Left kidney (tissue), 2 donors: Measurements from ENCODE around the gene PAF1. TPM values are rescaled to one million over a fixed set of nuclear protein-coding genes. Genes with fewer than 3 reads are reported as not detected.
A peak's percentile ranks its signal among the peaks of the same experiment; 100 is the strongest.
"Not testable (repeated sequence)": the region's sequence is repeated elsewhere in the genome, so short reads cannot be mapped to it uniquely, and the experiment has no call there.

Source experiments
- DNase-seq: peaks from one replicate; pipeline ENCODE4 v3.0.0-alpha.2; 2013
- polyA plus RNA-seq: library from polyadenylated mRNA; unstranded; fragments of 120-200 nt; gene quantifications from one replicate; pipeline ENCODE4 v1.2.1, GENCODE V29; 2013; ENCODE audit not compliant: insufficient read length

PAF1 gene
- polyA plus RNA-seq, 1 donor, result 69.4 TPM

- no peak for DNase-seq
These were observed 34.8 kb downstream of the PAF1 start for GRCh38 chr19:39356073-39356472.

GRCh38 chr19:39355253-39355652, 35.7 kb downstream of the PAF1 start:
- no peak for DNase-seq

GRCh38 chr19:39352381-39353255, 38.3 kb downstream of the PAF1 start:
- no peak for DNase-seq

- no peak for DNase-seq
These were observed 39.3 kb downstream of the PAF1 start for GRCh38 chr19:39351537-39352064.

- DNase-seq, result no peak
These were observed 40.8 kb downstream of the PAF1 start for GRCh38 chr19:39350156-39350555.

GRCh38 chr19:39349326-39349725, 41.6 kb downstream of the PAF1 start:
- no peak for DNase-seq

- no peak for DNase-seq
These were observed 43.4 kb downstream of the PAF1 start for GRCh38 chr19:39347332-39348164.

GRCh38 chr19:39345956-39346355, 45.0 kb downstream of the PAF1 start:
- DNase-seq, result no peak

- DNase-seq, result no peak
These were observed 48.1 kb downstream of the PAF1 start for GRCh38 chr19:39342647-39343305.

GRCh38 chr19:39341719-39342604, 48.9 kb downstream of the PAF1 start, which contains the start of gene SAMD4B:
TSS of gene SAMD4B (plus strand) at chr19:39342421. CDS start at chr19:39356894, 14,473 bp downstream.
- DNase-seq, result peak; percentile 98

- no peak for DNase-seq
These were observed 49.7 kb downstream of the PAF1 start for GRCh38 chr19:39341129-39341718.

- DNase-seq, result not testable (repeated sequence)
These were observed 50.8 kb downstream of the PAF1 start for GRCh38 chr19:39340156-39340555.

GRCh38 chr19:39339674-39340073, 51.2 kb downstream of the PAF1 start:
- no peak for DNase-seq

- no peak for DNase-seq
These were observed 54.4 kb downstream of the PAF1 start for GRCh38 chr19:39336483-39336882.

Other genes starting within 250 kb of the PAF1 start
- 1.6 TPM for gene NCCRP1, start 194.1 kb downstream of the PAF1 start, polyA plus RNA-seq
- not detected for gene SYCN, start 186.8 kb downstream of the PAF1 start, polyA plus RNA-seq
- gene IFNL3, start 146.1 kb downstream of the PAF1 start, polyA plus RNA-seq, result not detected
- gene IFNL4, start 142.2 kb downstream of the PAF1 start, polyA plus RNA-seq, result not detected
- gene IFNL2, start 122.7 kb downstream of the PAF1 start, polyA plus RNA-seq, result not detected
- gene IFNL1, start 94.7 kb downstream of the PAF1 start, polyA plus RNA-seq, result not detected
- gene LRFN1, start 70.2 kb downstream of the PAF1 start, polyA plus RNA-seq, result 1.2 TPM
- gene GMFG, start 55.1 kb downstream of the PAF1 start, polyA plus RNA-seq, result 21.6 TPM
- 112 TPM for gene SAMD4B, start 48.7 kb downstream of the PAF1 start, polyA plus RNA-seq
- 36.3 TPM for gene MED29, start 272 bp upstream of the PAF1 start, polyA plus RNA-seq
- gene ZFP36, start 15.7 kb upstream of the PAF1 start, polyA plus RNA-seq, result 31.9 TPM
- gene PLEKHG2, start 21.6 kb upstream of the PAF1 start, polyA plus RNA-seq, result 118 TPM
- 1,072 TPM for gene RPS16, start 44.8 kb upstream of the PAF1 start, polyA plus RNA-seq
- 150 TPM for gene SUPT5H, start 54.5 kb upstream of the PAF1 start, polyA plus RNA-seq
- 91.5 TPM for gene TIMM50, start 89.7 kb upstream of the PAF1 start, polyA plus RNA-seq
- 0.70 TPM for gene DLL3, start 107.8 kb upstream of the PAF1 start, polyA plus RNA-seq
- gene SELENOV, start 124.0 kb upstream of the PAF1 start, polyA plus RNA-seq, result 10.1 TPM
- 5.8 TPM for gene EID2B, start 141.7 kb upstream of the PAF1 start, polyA plus RNA-seq
- gene EID2, start 149.1 kb upstream of the PAF1 start, polyA plus RNA-seq, result 21.3 TPM
- gene LGALS13, start 211.4 kb upstream of the PAF1 start, polyA plus RNA-seq, result not detected